Measurements from ENCODE around the gene AFF2. TPM values are rescaled to one million over a fixed set of nuclear protein-coding genes. Genes with fewer than 3 reads are reported as not detected.

The AFF2 gene
- total RNA-seq, 1 donor from 2014 or later = 1.8 TPM

DNA sequence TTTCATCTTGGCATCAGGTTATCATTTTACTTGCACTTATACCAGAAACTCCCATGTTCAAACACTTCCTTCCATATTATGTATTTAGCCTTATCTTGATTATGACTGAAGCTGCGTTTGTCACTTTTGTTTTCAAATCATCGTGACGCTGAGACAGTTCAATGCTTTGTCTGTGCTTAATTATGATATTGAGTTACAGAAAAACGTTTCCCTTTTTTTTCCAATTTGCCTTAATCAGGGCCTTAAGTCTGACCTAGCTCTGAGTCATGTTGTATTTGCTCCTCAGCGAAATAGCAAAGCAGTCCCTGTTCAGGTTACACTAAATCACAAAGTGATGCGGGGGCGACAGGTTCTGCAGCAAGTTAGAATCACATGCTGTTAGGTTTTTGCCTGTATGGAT is 254.7 kb downstream of the AFF2 start:
- no peak for DNase-seq (ENCODE audit: low spot score)
- intact Hi-C loops (cut with micrococcal nuclease) = no loop called here
- no peaks in the 10 kb centered on the region for H3K4me1 Mint-ChIP-seq (ENCODE audit: low read depth)
- no peaks in the 10 kb centered on the region for H3K9me3 Mint-ChIP-seq
- no peak overlapping the region for H3K27ac Mint-ChIP-seq
- H3K27me3 Mint-ChIP-seq (ENCODE audit: insufficient read depth) = no peaks in the 10 kb centered on the region
- no peak overlapping the region for H3K4me3 Mint-ChIP-seq
- no peaks in the 10 kb centered on the region for H3K36me3 Mint-ChIP-seq (ENCODE audit: low read depth)

DNA sequence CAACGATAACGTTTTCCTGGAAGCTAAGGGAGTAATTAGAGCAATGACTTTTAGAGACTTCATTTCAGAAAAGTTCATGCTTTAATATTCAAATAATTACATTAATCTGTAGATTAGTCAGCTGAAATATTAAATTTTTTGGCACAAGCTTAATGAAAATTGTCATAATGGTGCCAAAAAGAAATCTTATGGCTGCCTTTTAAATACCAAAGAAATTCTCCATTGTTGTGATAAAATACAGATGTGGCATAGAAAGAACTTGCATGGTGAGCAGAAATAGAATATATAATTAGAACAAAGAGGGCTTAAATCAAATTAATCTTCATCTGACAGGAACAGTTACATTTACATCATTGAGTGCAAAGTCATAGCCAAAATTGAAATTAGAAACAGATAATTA is 263.5 kb downstream of the AFF2 start:
- Mint-ChIP-seq H3K9me3 (no peaks in the 10 kb centered on the region), H3K36me3 (ENCODE audit: low read depth) (no peaks in the 10 kb centered on the region), H3K4me1 (ENCODE audit: low read depth) (no peaks in the 10 kb centered on the region), H3K27me3 (ENCODE audit: insufficient read depth) (no peaks in the 10 kb centered on the region), H3K27ac (no peak overlapping the region), H3K4me3 (no peak overlapping the region)
- intact Hi-C loops (cut with micrococcal nuclease) = no loop called here
- no peak for DNase-seq (ENCODE audit: low spot score)

DNA sequence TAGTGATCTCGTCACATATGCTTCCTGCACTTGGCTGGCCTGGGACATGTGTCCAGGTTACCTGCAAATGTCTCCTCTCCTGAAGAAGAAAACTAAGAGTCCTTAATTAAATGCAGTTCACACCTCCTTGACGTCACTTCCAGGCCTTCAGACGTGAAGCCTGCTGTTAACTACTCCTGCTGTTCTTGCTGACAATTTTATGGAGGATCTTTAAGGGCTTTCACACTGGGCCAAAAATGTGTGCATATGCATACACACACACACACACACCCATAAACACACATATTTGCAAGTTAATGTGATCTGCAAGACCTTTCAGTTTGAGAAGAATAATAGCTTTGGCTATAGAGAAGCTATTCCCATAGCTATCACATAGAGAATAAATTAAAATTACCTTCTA is 267.9 kb downstream of the AFF2 start:
- no peak for DNase-seq (ENCODE audit: low spot score)

DNA sequence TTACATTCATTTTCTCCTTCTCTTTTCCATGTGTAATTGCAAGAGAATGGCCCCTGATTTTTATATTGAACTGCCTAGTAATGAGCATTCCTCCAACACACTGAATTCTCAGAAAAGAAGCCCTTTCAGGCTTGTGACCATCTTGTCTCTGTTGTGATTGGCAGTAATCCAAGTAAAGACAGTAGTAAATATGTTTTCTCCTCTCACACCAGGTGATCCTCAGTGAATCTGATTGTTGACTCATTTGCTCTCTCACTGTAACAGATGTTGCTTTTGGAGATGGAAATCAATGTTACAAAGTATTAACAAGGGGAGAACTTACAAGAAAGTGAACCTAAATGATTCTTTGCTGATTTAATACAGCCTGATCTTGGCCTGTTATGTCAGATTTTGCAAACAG is 271.0 kb downstream of the AFF2 start:
- no peak for DNase-seq (ENCODE audit: low spot score)

More for the DNA sequence above, 267.9 kb downstream of the AFF2 start:
- Mint-ChIP-seq H3K27me3 (ENCODE audit: insufficient read depth) (no peaks in the 10 kb centered on the region), H3K9me3 (no peaks in the 10 kb centered on the region), H3K36me3 (ENCODE audit: low read depth) (no peaks in the 10 kb centered on the region), H3K27ac (no peak overlapping the region), H3K4me1 (ENCODE audit: low read depth) (no peaks in the 10 kb centered on the region), H3K4me3 (no peak overlapping the region)
- intact Hi-C loops (cut with micrococcal nuclease) = no loop called here

DNA sequence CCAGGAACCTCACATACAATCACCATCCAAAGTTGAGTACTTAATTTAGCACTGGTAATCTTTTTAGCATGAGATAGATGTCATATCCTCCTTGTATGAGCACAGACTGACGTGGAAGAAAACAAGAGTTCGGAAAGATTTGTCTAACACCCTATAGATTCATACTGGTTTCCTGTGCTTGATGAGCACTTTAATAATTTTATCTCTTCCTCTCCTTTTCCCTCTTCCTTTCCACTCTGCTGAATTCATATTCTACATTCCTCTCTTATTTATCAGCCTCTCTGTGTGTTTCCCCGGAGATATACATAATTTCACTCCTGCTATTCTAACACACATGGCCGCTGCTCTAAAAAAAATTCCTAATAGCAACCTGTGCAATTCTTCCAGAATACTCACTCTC is 273.9 kb downstream of the AFF2 start:
- no peaks in the 10 kb centered on the region for H3K27me3 Mint-ChIP-seq (ENCODE audit: insufficient read depth)

More for the DNA sequence above, 271.0 kb downstream of the AFF2 start:
- Mint-ChIP-seq H3K4me1 (ENCODE audit: low read depth) (no peaks in the 10 kb centered on the region), H3K4me3 (no peak overlapping the region), H3K27me3 (ENCODE audit: insufficient read depth) (no peaks in the 10 kb centered on the region), H3K36me3 (ENCODE audit: low read depth) (no peaks in the 10 kb centered on the region), H3K27ac (no peak overlapping the region), H3K9me3 (no peaks in the 10 kb centered on the region)
- intact Hi-C loops (cut with micrococcal nuclease) = no loop called here

DNA sequence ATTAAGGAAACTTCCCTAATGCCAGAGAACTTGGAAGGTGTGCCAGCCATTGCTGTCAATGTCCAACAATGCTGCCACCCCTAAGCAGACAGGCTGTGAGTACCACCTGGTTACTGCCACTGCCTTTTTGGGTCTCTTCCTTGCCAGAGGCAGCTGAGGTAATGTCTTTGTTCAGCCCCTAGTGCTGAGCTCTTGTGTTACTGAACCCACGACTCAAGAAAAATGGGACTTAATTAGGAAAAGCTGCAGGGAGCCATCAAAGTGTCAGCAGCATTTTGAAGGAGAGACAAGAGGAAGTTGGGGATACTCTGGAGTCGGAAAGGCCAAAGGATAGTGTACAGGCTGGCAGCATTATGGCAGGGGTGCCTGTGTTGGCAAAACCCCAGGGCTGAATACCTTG is 283.7 kb downstream of the AFF2 start:
- peaks cover under 1% of the 10 kb centered on the region for H3K9me3 Mint-ChIP-seq
- DNase-seq (ENCODE audit: low spot score) = no peak
- H3K27ac Mint-ChIP-seq = no peak overlapping the region
- H3K4me3 Mint-ChIP-seq = no peak overlapping the region
- no peaks in the 10 kb centered on the region for H3K4me1 Mint-ChIP-seq (ENCODE audit: low read depth)
- no peaks in the 10 kb centered on the region for H3K36me3 Mint-ChIP-seq (ENCODE audit: low read depth)
- intact Hi-C loops (cut with micrococcal nuclease) = no loop called here
- no peaks in the 10 kb centered on the region for H3K27me3 Mint-ChIP-seq (ENCODE audit: insufficient read depth)

More for the DNA sequence above, 273.9 kb downstream of the AFF2 start:
- intact Hi-C loops (cut with micrococcal nuclease) = no loop called here
- no peaks in the 10 kb centered on the region for H3K36me3 Mint-ChIP-seq (ENCODE audit: low read depth)
- DNase-seq (ENCODE audit: low spot score) = no peak
- H3K4me1 Mint-ChIP-seq (ENCODE audit: low read depth) = no peaks in the 10 kb centered on the region
- peaks cover 7% of the 10 kb centered on the region for H3K9me3 Mint-ChIP-seq
- H3K27ac Mint-ChIP-seq = no peak overlapping the region
- H3K4me3 Mint-ChIP-seq = no peak overlapping the region

DNA sequence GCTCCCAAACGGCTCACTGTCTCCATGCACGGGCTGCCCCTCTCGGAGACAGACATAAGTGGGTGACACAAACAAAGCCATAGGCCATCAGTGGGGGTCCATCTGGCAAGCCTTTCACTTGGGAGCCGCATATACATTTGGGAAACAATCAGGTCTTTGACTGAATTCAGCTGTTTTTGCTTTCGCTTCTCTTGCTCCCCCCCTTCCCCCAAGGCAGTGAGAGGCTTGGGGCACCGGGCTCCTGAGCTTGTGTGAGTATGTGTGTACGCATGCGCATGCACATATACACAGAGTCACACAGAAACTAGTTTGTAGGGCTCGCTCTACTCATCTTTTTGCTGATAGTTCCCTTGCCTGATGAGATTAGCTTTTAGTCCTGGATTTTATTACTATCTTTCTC is 284.4 kb downstream of the AFF2 start:
- no peak overlapping the region for H3K27ac Mint-ChIP-seq
- H3K27me3 Mint-ChIP-seq (ENCODE audit: insufficient read depth) = no peaks in the 10 kb centered on the region
- H3K4me3 Mint-ChIP-seq = no peak overlapping the region
- H3K36me3 Mint-ChIP-seq (ENCODE audit: low read depth) = no peaks in the 10 kb centered on the region
- intact Hi-C loops (cut with micrococcal nuclease) = no loop called here
- H3K9me3 Mint-ChIP-seq = no peaks in the 10 kb centered on the region
- no peak for DNase-seq (ENCODE audit: low spot score)
- H3K4me1 Mint-ChIP-seq (ENCODE audit: low read depth) = no peaks in the 10 kb centered on the region

DNA sequence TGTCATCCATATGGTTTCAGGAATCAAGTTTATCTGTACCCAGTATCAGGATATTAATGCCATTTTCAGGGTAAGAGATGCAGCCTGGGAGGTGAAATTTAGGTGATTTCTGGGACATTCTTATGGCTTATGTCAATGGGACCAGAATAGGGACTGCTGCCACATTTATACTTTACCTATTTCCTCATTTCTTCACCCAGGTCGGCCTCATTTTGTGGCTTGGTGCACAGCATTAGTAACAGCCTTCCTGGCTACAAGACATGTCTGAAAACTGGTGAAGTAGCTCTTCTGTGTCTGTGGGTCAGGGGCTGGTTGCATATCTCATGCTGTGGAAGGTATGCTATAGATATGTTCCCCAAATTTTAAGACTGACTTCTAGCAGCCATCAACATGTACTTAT is 284.8 kb downstream of the AFF2 start:
- no peak overlapping the region for H3K4me3 Mint-ChIP-seq
- no peak overlapping the region for H3K27ac Mint-ChIP-seq
- H3K27me3 Mint-ChIP-seq (ENCODE audit: insufficient read depth) = no peaks in the 10 kb centered on the region
- no peaks in the 10 kb centered on the region for H3K36me3 Mint-ChIP-seq (ENCODE audit: low read depth)
- H3K9me3 Mint-ChIP-seq = no peaks in the 10 kb centered on the region
- no peak for DNase-seq (ENCODE audit: low spot score)
- no peaks in the 10 kb centered on the region for H3K4me1 Mint-ChIP-seq (ENCODE audit: low read depth)
- intact Hi-C loops (cut with micrococcal nuclease) = no loop called here

DNA sequence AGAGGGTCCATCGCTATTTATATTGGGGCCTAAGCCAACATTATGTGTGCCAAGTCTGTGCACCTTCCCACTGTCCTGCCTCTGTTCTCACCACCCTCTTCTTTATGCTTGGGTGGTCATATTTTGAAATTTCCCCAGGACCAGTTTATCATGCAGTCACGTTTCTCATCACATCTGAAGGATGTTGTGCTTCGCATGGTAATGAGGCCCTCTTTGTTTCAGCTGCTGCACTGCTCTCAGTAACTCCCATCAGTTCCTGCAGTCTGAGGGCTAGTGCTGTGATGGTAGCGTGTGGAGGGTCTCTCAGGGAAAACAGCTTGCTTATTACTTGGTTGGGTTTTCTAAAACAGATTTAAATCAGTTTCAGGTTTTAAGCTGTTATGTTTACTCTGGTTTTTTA is 288.0 kb downstream of the AFF2 start:
- no peaks in the 10 kb centered on the region for H3K36me3 Mint-ChIP-seq (ENCODE audit: low read depth)
- no peak for DNase-seq (ENCODE audit: low spot score)
- H3K27ac Mint-ChIP-seq = no peak overlapping the region
- intact Hi-C loops (cut with micrococcal nuclease) = no loop called here
- no peaks in the 10 kb centered on the region for H3K9me3 Mint-ChIP-seq
- no peak overlapping the region for H3K4me3 Mint-ChIP-seq
- no peaks in the 10 kb centered on the region for H3K4me1 Mint-ChIP-seq (ENCODE audit: low read depth)
- no peaks in the 10 kb centered on the region for H3K27me3 Mint-ChIP-seq (ENCODE audit: insufficient read depth)

DNA sequence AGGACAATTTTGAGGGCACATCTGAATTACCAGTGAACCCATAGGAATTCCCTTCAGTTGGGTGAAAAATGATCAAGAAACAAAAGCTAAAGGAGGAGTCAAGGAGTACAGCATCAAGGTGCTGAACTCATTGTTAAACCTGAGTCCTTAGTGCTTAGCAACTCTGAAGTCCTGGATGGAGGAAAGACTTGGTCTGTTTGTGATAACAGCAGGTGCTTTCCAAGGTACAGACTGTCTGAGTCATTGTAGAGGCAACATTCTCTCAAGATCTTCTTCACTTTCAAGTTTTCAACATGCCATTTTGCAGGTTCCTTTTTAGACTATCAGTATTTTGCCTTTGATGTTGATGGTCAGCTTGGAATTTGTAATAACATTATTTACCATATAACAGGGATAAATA is 293.9 kb downstream of the AFF2 start:
- no peaks in the 10 kb centered on the region for H3K4me1 Mint-ChIP-seq (ENCODE audit: low read depth)
- H3K9me3 Mint-ChIP-seq = no peaks in the 10 kb centered on the region
- DNase-seq (ENCODE audit: low spot score) = no peak
- H3K27me3 Mint-ChIP-seq (ENCODE audit: insufficient read depth) = no peaks in the 10 kb centered on the region
- no peak overlapping the region for H3K4me3 Mint-ChIP-seq
- intact Hi-C loops (cut with micrococcal nuclease) = no loop called here
- H3K27ac Mint-ChIP-seq = no peak overlapping the region
- no peaks in the 10 kb centered on the region for H3K36me3 Mint-ChIP-seq (ENCODE audit: low read depth)

DNA sequence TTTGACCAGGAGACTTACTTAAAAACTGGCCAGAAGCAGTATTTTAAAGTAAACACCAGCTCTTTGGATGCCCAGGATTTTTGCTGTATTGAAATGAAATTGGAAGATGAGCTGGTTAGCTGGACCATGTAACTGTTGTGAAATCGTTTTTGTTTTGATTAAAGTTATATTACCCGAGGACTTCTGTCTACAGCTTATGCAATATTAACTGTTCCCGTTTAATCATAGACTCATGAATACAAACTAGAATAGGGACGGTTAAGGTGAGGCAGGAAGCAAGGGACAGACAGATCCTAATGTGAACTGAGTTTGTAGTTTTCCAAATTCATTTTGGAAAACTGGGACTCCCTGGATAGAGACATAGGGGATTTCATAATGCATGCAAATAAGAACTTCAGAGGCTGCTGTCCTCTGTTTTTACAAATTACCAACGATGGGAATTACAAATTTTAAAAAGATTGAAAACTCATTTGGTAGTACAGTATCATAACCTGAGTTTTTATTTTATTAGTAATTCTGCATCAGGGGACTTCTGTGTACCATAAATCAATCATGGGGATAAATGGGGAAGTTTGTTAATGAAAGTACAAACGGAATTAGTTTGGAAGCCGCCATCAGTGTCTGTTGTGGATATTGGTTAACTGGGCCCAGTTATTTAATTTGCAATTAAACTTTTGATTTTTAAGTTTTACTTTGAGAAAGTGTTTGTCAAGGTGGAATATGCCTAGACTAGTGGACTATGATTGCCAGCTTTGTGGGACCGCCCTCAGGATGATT is 304.4 kb downstream of the AFF2 start:
- no peaks in the 10 kb centered on the region for H3K36me3 Mint-ChIP-seq (ENCODE audit: low read depth)
- H3K27ac Mint-ChIP-seq = no peak overlapping the region
- no peaks in the 10 kb centered on the region for H3K4me1 Mint-ChIP-seq (ENCODE audit: low read depth)
- peaks cover 2% of the 10 kb centered on the region for H3K27me3 Mint-ChIP-seq (ENCODE audit: insufficient read depth)
- intact Hi-C loops (cut with micrococcal nuclease) = no loop called here
- no peak for DNase-seq (ENCODE audit: low spot score)
- H3K9me3 Mint-ChIP-seq = no peaks in the 10 kb centered on the region
- H3K4me3 Mint-ChIP-seq = no peak overlapping the region

DNA sequence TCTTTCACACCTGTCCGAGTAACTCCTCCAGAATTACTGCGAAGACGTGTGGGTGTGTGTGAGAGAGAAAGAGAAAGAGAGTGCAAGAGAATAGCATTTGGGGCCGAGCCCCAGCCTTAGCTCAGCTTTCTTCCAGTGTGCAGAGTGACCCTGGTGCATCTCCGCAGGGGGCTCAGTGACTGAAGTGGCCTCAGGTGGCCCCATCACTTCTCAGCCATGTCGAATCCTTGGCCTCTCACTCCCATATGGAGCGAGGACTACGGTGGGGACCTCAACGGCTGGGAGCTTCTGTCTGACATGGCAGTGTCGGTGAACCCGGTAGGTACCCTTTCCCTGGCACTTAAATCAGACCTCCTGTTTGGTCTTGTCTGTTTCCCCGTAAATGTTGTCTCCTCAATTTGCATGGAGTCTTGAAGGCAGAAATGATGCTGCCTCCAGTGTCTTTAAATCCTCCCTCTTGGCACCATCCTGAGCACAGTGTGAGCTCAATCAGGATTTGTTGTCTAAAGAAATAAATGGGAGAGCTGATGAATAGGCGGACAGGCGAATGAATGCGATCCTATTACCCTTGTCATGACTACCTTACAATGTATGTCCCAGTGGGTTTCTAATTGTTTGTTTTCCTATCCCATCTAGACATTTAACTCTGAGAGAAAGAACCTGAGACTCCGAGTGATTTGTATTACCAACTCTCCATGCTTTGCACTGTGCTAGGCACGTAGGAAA is 305.9 kb downstream of the AFF2 start:
- intact Hi-C loops (cut with micrococcal nuclease) = no loop called here
- H3K27ac Mint-ChIP-seq = no peak overlapping the region
- no peak overlapping the region for H3K4me3 Mint-ChIP-seq
- no peaks in the 10 kb centered on the region for H3K4me1 Mint-ChIP-seq (ENCODE audit: low read depth)
- no peak for DNase-seq (ENCODE audit: low spot score)
- H3K36me3 Mint-ChIP-seq (ENCODE audit: low read depth) = no peaks in the 10 kb centered on the region
- no peaks in the 10 kb centered on the region for H3K9me3 Mint-ChIP-seq
- peaks cover 2% of the 10 kb centered on the region for H3K27me3 Mint-ChIP-seq (ENCODE audit: insufficient read depth)

DNA sequence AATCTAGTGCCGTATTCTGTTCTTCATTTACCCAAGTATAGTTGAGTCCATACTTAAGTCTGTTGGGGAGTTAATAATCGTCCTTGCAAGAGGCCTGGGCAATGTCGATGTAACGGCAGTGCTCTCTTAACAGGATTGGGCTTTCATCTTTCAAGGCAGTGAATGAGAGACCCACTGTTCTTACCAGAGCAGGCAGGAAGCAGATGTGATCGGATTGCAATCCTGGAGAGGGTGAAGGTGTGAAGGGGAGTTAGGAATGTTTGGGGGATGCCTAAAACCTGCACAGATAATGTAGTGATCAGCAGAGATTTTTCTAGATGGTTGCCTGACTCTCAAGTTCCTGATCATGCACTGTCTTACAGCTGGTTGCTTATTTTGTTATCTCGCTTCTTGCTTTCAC is 308.4 kb downstream of the AFF2 start:
- H3K27ac Mint-ChIP-seq = no peak overlapping the region
- H3K4me3 Mint-ChIP-seq = no peak overlapping the region
- H3K4me1 Mint-ChIP-seq (ENCODE audit: low read depth) = no peaks in the 10 kb centered on the region
- intact Hi-C loops (cut with micrococcal nuclease) = no loop called here
- H3K9me3 Mint-ChIP-seq = no peaks in the 10 kb centered on the region
- no peak for DNase-seq (ENCODE audit: low spot score)
- H3K27me3 Mint-ChIP-seq (ENCODE audit: insufficient read depth) = no peaks in the 10 kb centered on the region
- no peaks in the 10 kb centered on the region for H3K36me3 Mint-ChIP-seq (ENCODE audit: low read depth)

Data from activated T-helper 1 cell treated with anti-CD3 and anti-CD28 coated beads, Interleukin-12 subunit alpha, Interleukin-12 subunit beta, Interleukin-2, Interleukin-4 antibody, amounts not matched to agents 30 ng/mL and 10 ng/mL and 1 ng/mL, durations not matched to agents 14 hours and 24 hours and 36 hours (primary cell).